Subcutaneous abdominal adipose tissue (tissue), 5 donors: ENCODE data around the gene MGAT4A.
"Not testable (repeated sequence)": the region's sequence is repeated elsewhere in the genome, so short reads cannot be mapped to it uniquely, and the experiment has no call there.

Experiments
- H3K27ac ChIP-seq: one replicate; pipeline ENCODE4 v1.7.0; 2013; ENCODE audit warnings: low read depth, mild to moderate bottlenecking, inconsistent platforms, low read length, moderate library complexity
- H3K27me3 ChIP-seq, 5 donors: one replicate each; pipeline ENCODE4 v1.7.0; 2013; ENCODE audit warnings: low read length in 5 of 5, inconsistent platforms in 1 of 5; ENCODE audit not compliant: control insufficient read depth in 5 of 5, insufficient read depth in 4 of 5
- H3K36me3 ChIP-seq, 5 donors: one replicate each; pipeline ENCODE4 v1.7.0; 2013; ENCODE audit warnings: low read length in 5 of 5; ENCODE audit not compliant: control insufficient read depth in 5 of 5, insufficient read depth in 5 of 5
- H3K4me1 ChIP-seq, 5 donors: one replicate each; pipeline ENCODE4 v1.7.0; 2013; ENCODE audit warnings: low read length in 5 of 5, mild to moderate bottlenecking in 3 of 5, moderate library complexity in 1 of 5; ENCODE audit not compliant: control insufficient read depth in 5 of 5, insufficient read depth in 5 of 5
- H3K4me3 ChIP-seq, 5 donors: one replicate each; pipeline ENCODE4 v1.7.0; 2013; ENCODE audit warnings: low read length in 5 of 5, low read depth in 1 of 5
- H3K9ac ChIP-seq, 5 donors: one replicate each; pipeline ENCODE4 v1.7.0; 2013; ENCODE audit warnings: low read length in 5 of 5, mild to moderate bottlenecking in 4 of 5, moderate library complexity in 3 of 5
- H3K9me3 ChIP-seq, 5 donors: one replicate each; pipeline ENCODE4 v1.7.0; 2013; ENCODE audit warnings: low read length in 5 of 5; ENCODE audit not compliant: control insufficient read depth in 5 of 5
- donor health status: healthy.
- donor health status: healthy.
- donor health status: healthy.
- donor health status: healthy.
- donor health status: healthy.

The MGAT4A gene

GRCh38 chr2:98674233-98674964 is 56.5 kb downstream of the MGAT4A start:
- H3K4me3 ChIP-seq, result no peak overlapping the region
- no peaks in the 10 kb centered on the region for H3K27me3 ChIP-seq
- no peaks in the 10 kb centered on the region for H3K9me3 ChIP-seq
- peaks cover 3 to 18% (median 6%) of the 10 kb centered on the region in 5 donors for H3K36me3 ChIP-seq
- H3K4me1 ChIP-seq, result no peaks in the 10 kb centered on the region
- H3K27ac ChIP-seq, result no peak overlapping the region
- no peak overlapping the region for H3K9ac ChIP-seq

GRCh38 chr2:98669675-98670074 is 61.3 kb downstream of the MGAT4A start:
- no peaks in the 10 kb centered on the region for H3K27me3 ChIP-seq
- H3K36me3 ChIP-seq, result peaks cover 0 to 20% (median 5%) of the 10 kb centered on the region in 5 donors
- no peak overlapping the region for H3K4me3 ChIP-seq
- H3K4me1 ChIP-seq, result peaks cover 0 to 10% (median 6%) of the 10 kb centered on the region in 5 donors
- no peak overlapping the region for H3K27ac ChIP-seq
- H3K9me3 ChIP-seq, result peaks cover 0 to 2% (median 0%) of the 10 kb centered on the region in 5 donors
- no peak overlapping the region for H3K9ac ChIP-seq

GRCh38 chr2:98665677-98666076 is 65.3 kb downstream of the MGAT4A start:
- no peak overlapping the region for H3K4me3 ChIP-seq

GRCh38 chr2:98664323-98664722 is 66.6 kb downstream of the MGAT4A start:
- peaks cover 0 to 10% (median 6%) of the 10 kb centered on the region in 5 donors for H3K4me1 ChIP-seq
- no peak overlapping the region for H3K27ac ChIP-seq
- no peak overlapping the region for H3K4me3 ChIP-seq
- no peaks in the 10 kb centered on the region for H3K27me3 ChIP-seq
- no peak overlapping the region for H3K9ac ChIP-seq
- peaks cover 0 to 2% (median 0%) of the 10 kb centered on the region in 5 donors for H3K9me3 ChIP-seq
- peaks cover 0 to 8% (median 0%) of the 10 kb centered on the region in 5 donors for H3K36me3 ChIP-seq

More at GRCh38 chr2:98665677-98666076, 65.3 kb downstream of the MGAT4A start:
- H3K27ac ChIP-seq, result no peak overlapping the region
- H3K27me3 ChIP-seq, result no peaks in the 10 kb centered on the region
- peaks cover 0 to 2% (median 0%) of the 10 kb centered on the region in 5 donors for H3K9me3 ChIP-seq
- peaks cover 0 to 14% (median 0%) of the 10 kb centered on the region in 5 donors for H3K36me3 ChIP-seq
- H3K4me1 ChIP-seq, result peaks cover 0 to 10% (median 6%) of the 10 kb centered on the region in 5 donors
- H3K9ac ChIP-seq, result no peak overlapping the region

GRCh38 chr2:98663511-98664090 is 67.3 kb downstream of the MGAT4A start:
- no peak overlapping the region for H3K27ac ChIP-seq
- peaks cover 0 to 10% (median 6%) of the 10 kb centered on the region in 5 donors for H3K4me1 ChIP-seq
- no peaks in the 10 kb centered on the region for H3K27me3 ChIP-seq
- H3K36me3 ChIP-seq, result peaks cover 0 to 5% (median 0%) of the 10 kb centered on the region in 5 donors
- H3K9ac ChIP-seq, result no peak overlapping the region
- no peak overlapping the region for H3K4me3 ChIP-seq
- peaks cover 0 to 2% (median 0%) of the 10 kb centered on the region in 5 donors for H3K9me3 ChIP-seq

GRCh38 chr2:98659491-98659840 is 71.5 kb downstream of the MGAT4A start:
- not testable (repeated sequence) for H3K27me3 ChIP-seq, H3K9ac ChIP-seq, H3K4me3 ChIP-seq, H3K9me3 ChIP-seq, H3K4me1 ChIP-seq, H3K27ac ChIP-seq, H3K36me3 ChIP-seq

- no peaks in the 10 kb centered on the region for H3K27me3 ChIP-seq
- H3K4me3 ChIP-seq, result no peak overlapping the region
- H3K9ac ChIP-seq, result no peak overlapping the region
- no peak overlapping the region for H3K27ac ChIP-seq
- no peaks in the 10 kb centered on the region for H3K9me3 ChIP-seq
- H3K4me1 ChIP-seq, result no peaks in the 10 kb centered on the region
- peaks cover 0 to 5% (median 0%) of the 10 kb centered on the region in 5 donors for H3K36me3 ChIP-seq
Observed at GRCh38 chr2:98658816-98659490, 72.0 kb downstream of the MGAT4A start.

DNA sequence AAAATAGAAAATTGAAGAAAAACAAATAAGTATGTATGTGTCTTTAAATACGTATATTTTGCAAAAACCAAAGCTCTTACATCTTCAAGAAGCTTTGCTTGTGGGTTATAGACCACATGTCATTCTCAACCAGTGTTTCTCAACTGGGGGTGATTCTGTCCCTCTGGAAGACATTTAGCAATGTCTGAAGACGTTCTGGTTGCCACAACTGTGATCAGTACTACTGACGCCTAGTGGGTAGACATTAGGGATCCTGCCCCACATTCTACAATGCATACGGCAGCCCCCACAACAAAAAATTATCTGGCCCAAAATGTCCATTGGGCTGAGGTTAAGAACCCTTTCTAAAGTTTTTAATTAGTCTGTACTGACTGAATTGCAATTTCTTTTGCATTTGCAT is 74.1 kb downstream of the MGAT4A start:
- Histone ChIP-seq H3K27ac (no peak overlapping the region), H3K9ac (no peak overlapping the region), H3K27me3 (no peaks in the 10 kb centered on the region), H3K36me3 (peaks cover 0 to 5% (median 0%) of the 10 kb centered on the region in 5 donors), H3K9me3 (no peaks in the 10 kb centered on the region), H3K4me1 (no peaks in the 10 kb centered on the region), H3K4me3 (no peak overlapping the region)

DNA sequence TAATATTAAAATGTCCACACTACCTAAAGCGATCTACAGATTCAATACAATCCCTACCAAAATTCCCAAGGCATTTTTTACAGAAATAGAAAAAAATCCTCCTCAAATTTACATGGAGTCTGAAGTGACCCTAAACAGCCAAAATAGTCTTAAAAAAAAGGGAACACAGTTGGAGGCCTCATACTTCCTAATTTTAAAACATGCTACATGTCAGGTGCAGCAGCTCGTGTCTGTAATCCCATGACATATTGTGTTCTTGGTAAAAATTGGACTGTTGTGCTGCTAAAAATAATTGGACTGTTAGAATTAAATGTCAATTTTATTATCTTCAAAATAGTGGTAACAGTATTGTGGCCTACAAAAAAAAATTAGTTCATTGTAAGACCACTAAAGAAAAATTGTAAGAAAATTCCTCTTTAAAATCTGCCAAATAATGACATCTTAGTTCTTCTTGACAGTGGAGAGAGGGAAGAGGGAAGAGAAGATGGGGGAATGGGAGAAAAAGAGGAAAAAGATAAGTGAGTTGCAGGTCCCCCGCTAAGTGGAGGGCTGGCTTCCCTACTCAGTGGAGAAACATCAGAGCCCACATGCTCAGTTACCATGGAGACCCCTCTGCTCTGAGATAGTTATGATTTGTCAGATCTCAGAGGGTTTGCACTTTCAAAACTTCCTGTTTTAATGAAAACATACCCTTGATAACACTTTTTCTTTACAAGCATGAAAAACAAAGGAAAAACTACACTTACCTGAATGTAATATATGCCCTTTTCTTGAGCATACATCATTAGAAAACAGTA is 76.0 kb downstream of the MGAT4A start:
- Histone ChIP-seq H3K4me3 (no peak overlapping the region), H3K27ac (no peak overlapping the region), H3K9ac (no peak overlapping the region), H3K36me3 (no peaks in the 10 kb centered on the region), H3K9me3 (no peaks in the 10 kb centered on the region), H3K27me3 (no peaks in the 10 kb centered on the region), H3K4me1 (no peaks in the 10 kb centered on the region)
